GM12801 (cell line): Measurements from ENCODE around the gene FEV.

Source experiments
- TF ChIP-seq, protein P1 (sequence below): IDR thresholded peaks from one replicate; pipeline ENCODE4 v1.5.1; 2011; ENCODE audit warnings: control low read depth; ENCODE audit not compliant: insufficient read length; ENCODE audit errors: extremely low read depth

Gene FEV

DNA sequence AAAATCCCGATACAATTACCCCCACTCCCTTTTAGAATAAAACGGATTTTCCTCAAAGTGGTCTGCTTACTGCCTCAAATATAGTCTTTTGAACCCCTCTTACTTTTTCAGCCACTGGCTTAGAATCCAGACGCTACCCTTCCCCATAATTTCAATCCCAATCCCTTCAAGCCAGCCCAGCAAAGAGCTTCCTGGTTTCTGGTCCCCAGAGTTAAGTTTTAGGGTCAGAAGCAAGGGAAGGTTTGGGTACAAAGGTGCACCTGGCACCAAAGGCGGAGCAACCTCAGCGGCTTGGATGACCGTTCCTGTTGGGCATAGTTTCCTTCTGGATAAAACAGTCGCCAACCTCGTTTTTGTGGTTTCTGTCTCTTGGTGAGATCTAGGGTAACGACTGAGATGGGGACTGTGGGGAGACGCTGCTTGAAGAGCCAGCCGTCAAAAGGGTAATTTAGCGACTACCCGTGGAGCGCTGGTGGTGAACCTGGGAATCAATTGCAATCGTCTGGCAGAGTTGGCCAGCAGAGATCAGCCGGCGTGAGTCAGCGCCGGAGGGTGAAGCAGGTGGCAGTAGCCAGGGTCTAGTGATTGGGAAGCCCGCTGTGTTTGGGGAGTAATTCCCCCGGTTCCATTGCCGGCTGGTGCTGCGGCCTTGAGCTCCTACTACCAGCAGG, 1.6 kb downstream of the FEV start:
- TF ChIP-seq, protein P1, sequence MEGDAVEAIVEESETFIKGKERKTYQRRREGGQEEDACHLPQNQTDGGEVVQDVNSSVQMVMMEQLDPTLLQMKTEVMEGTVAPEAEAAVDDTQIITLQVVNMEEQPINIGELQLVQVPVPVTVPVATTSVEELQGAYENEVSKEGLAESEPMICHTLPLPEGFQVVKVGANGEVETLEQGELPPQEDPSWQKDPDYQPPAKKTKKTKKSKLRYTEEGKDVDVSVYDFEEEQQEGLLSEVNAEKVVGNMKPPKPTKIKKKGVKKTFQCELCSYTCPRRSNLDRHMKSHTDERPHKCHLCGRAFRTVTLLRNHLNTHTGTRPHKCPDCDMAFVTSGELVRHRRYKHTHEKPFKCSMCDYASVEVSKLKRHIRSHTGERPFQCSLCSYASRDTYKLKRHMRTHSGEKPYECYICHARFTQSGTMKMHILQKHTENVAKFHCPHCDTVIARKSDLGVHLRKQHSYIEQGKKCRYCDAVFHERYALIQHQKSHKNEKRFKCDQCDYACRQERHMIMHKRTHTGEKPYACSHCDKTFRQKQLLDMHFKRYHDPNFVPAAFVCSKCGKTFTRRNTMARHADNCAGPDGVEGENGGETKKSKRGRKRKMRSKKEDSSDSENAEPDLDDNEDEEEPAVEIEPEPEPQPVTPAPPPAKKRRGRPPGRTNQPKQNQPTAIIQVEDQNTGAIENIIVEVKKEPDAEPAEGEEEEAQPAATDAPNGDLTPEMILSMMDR, result no peak

DNA sequence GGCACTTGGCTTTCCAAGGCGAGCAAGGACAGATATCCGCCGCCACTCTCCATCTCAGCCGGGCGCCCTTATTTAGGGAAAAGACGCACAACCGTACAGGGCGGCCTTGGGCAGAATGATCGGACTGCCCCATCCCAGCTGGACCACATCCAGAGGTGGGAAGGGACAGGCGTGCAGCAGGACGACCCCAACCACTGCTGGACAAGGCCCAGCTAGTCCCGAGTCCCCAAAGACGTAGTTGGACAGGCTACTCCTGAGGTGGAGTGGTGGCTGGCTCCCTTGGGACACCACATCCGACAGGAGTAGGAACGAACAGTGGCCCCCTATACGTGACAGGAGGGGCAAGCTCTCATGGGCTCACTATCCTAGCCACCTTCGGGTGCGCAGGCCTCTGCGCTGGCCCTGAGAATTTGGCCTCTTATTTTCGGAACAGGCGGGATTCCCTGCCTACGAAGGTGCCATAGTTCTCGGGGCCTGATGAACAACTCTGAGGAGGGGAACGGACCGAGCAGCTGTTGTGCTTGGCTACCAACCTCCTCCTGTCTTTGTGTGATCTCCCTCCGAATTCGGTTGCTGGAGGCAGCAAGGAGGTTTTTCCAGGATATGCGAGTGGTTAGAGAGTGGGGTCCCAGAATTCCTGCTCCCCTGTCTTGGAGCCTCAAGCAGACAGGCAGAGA, 2.3 kb downstream of the FEV start:
- TF ChIP-seq, protein P1, result no peak

DNA sequence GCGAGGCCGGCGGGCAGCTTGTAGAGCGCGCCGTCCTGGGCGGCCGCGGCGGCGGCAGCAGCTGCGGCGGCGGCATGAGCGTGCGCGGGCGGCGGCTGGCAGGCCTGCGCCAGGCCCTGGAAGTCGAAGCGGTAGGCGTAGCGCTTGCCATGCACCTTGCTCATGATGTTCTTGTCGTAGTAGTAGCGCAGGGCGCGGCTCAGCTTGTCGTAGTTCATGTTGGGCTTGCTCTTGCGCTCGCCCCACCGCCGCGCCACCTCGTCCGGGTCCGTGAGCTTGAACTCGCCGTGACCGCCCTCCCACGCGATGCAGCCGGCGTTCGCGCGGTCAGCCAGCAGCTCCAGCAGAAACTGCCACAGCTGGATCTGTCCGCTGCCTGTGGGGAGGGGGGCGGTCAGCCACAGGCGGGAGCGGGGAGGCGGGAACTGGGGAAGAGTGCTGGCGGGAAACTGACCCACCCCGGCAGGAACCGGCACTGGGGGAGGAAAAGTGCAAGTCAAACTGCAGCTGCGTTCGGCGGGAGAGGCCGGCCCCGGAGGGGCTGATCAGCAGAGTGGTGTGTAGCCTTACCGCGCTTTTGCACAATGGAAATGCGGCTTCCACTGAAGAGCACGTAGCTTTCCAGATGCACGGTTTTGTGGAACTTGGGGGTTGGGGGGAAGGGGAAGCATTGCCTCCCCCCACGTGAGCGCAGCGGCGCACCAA, 3.0 kb downstream of the FEV start:
- TF ChIP-seq, protein P1, result no peak

- TF ChIP-seq, protein P1, result no peak
These were observed 3.5 kb downstream of the FEV start for GRCh38 chr2:218981390-218981880.

- TF ChIP-seq, protein P1, result no peak
These were observed 4.1 kb downstream of the FEV start for GRCh38 chr2:218980735-218981389.

DNA sequence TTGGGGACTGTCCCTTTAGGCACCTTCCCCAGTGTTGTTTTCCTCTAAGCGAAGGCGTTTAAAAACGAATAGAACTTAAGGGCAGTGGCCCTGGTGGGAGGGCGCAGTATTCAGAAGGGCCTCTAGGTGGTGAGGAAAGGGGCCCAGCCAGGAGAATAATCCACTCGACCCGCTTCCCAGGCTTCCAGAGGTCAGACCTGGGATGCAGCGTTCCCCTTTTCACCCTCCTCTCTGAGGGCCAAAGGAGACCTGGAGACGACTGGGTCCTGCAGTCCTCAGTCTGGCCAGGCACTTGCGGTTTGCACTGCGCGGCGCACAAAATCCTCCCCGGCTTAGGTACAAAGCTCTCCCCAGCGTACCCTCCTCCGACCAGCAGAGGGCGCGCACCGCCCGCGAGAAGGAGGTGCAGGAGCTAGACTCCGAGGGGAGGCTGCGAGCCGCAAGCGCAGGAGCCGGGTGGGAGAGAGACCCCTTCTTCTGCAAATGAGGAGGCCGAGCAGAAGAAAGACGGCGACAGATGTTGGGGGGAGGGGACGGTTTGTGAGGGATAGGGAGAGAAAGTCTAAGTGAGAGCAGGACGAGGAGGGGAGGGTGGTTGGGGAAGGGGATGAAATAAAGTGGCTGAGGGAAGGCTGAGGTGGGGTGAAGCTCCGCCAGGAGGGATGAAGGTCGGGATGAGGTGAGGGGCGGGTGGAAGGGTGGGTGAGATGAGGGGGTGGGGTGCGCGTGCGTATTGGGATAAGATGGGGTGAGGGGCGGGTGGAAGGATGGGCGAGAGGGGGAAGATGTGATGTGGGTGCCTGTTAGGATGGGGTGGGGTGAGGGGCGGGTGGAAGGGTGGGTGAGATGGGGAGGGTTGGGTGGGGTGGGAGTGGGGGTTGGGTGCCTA, 4.9 kb downstream of the FEV start:
- TF ChIP-seq, protein P1, result peak; percentile 63
